ENCODE results near the gene FMO2.

FMO2 gene, protein sequence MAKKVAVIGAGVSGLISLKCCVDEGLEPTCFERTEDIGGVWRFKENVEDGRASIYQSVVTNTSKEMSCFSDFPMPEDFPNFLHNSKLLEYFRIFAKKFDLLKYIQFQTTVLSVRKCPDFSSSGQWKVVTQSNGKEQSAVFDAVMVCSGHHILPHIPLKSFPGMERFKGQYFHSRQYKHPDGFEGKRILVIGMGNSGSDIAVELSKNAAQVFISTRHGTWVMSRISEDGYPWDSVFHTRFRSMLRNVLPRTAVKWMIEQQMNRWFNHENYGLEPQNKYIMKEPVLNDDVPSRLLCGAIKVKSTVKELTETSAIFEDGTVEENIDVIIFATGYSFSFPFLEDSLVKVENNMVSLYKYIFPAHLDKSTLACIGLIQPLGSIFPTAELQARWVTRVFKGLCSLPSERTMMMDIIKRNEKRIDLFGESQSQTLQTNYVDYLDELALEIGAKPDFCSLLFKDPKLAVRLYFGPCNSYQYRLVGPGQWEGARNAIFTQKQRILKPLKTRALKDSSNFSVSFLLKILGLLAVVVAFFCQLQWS

DNA sequence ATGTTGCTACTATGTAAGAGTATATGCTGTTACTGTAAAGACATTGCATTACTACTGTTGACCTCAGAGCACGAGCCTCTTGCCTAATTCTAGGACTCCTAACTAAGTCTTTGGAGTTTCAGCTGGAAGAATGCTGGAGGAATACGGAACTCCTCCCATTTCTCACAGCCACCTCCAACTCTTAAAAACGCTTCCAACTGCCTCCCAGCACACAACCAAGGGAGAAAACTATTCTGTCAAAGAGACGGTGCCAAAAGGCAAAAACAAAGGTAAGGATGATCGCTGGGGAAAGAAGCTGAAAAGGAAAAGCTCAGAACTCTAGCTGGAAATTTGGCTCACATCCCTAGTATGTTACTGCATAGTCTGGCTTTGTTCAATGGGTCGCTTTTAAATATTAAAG, at the start of gene FMO2:
FMO2 (plus strand) TSS at position 210 of the 400 bp plus-strand sequence. CDS start 414 bp downstream, outside the sequence.
- DNase-seq = no peak

DNA sequence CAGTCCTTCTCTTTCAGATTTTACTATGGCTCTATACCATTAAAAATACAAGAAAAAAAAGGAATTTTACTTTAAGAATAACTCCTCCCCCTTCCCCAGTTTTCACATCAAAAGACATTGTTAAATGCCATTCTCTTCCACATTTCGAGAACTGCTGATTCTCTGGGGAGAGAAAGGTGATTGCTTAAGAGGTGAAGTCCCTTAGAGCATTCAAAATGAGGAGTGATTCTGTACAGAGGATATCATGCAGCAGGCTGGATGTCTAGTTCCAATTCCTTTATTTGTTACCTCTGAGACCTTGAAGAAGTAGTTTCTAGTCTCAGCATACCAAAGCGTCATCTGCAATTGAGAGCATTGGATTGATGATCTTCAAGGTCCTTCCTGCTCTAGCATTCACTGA, 47.5 kb upstream of the FMO2 start:
- no peak for DNase-seq

DNA sequence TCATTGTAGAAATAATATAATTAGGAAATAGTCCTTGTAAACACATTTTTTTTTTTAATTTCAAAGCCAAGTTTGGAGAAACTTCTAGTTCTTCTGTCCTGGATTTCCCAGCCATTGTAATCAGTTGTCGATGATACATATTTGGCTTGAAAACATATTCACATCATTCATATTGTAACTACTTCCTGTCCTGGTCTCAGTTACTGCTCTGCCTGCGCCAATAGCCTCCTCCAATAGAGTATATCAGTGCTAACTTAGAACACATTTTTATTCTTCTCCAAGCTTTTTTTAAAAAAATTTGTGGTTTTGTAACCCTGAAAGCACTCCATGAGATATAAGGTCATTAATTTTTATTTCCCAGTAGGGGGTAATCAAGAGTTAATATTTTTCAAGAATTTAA, 46.1 kb upstream of the FMO2 start:
- no peak for DNase-seq

DNA sequence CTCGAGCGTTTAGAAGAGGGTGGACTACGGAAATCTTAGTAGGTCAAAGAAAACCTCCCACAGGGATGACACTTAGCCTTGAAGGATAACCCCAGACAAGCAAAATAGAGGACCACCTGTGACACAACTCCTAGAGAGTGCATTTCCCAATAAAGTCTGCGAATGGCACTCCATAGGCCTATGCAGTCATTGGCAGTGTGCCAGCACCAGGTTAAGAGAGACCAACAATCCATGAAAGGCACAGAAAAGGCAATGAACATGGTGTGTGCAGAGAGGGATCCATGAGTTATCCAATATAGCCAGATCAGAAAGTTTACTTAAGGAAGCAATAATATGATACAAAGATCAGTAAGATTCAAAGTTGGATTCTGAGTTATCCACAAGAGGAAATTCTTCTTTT, 45.2 kb upstream of the FMO2 start:
- DNase-seq = no peak

DNA sequence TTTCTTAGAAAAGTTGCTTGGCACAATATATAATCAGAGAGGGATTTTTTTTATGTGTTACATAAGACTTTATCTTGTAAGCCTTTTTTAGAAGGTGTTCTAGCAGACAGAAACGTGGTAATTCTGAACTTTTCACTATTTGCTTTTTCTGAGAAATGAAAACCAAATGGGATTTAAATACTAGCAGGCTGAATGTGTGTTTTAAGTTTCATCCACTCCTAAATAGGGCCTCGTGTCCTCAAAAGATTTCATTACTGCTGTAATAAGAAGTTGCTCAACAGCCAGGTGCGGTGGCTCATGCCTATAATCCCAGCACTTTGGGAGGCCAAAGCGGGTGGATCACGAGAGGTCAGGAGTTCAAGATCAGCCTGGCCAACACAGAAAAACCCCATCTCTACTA, 44.7 kb upstream of the FMO2 start:
- DNase-seq = no peak

DNA sequence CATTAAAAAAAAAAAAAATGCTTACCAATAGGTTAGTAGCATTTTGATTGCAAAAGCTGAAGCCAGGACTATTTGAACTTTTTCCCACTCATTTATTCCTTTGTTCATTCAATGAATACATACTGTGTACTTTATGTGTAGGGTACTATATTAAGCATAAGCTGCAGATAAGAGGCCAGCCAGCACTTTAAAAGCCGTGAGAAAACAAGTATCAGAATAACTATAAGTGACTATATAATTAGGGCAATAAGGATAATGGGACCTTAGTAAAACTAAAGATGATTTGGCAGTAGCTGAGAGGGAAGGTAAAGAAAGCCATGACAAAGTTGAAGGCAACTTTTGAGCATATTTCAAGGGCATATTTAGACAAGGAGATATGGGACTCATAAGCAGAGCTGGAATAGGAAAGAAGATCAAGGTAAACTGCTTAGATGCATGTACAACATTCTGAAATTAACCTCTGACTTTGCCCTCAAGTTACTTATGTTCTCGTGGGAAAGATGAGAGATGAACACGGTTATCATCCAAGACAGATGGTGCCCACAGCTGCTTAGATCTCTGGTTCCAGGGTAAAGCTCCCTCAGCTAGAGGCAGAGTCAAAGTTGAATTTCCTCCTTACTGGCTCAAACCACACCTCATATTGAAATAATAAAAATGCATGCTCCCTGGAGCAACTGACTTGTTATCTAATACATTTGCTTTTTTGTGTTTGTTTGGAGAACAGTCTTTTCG, 44.0 kb upstream of the FMO2 start:
- DNase-seq = no peak

DNA sequence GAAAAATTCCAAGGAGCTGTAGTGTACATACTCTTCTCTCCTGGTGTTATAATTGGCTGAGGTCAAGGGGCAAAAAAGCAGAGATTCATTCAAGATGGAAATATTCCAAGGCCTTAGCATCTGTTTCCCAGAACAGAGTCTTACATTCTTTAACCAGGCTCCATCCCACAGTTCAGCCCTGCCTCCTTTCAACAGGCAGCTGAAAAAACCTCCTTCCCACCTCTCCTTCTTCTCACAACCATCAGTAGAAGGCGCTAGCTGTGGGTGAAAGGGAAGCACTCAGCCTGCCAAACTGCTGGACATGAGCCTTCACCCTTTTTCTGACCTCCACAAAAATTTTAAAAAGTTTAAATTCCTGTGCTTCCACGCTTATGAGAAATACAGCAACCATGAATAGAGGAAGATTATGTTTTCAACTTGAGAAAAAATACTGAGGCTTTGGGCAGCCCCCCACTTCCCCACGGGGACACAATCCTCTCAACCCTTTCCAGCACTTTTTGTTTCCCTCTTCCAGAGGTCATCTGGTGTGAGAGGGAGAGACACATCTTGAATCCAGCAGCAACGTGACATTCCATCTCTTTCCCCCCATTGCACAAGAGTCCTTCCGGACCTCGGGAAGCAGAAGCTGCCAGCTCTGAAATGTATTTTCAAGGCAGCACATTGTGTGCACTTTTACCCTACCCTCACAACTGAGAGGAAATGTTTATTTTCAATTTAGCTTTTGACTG, 43.2 kb upstream of the FMO2 start:
- no peak for DNase-seq

DNA sequence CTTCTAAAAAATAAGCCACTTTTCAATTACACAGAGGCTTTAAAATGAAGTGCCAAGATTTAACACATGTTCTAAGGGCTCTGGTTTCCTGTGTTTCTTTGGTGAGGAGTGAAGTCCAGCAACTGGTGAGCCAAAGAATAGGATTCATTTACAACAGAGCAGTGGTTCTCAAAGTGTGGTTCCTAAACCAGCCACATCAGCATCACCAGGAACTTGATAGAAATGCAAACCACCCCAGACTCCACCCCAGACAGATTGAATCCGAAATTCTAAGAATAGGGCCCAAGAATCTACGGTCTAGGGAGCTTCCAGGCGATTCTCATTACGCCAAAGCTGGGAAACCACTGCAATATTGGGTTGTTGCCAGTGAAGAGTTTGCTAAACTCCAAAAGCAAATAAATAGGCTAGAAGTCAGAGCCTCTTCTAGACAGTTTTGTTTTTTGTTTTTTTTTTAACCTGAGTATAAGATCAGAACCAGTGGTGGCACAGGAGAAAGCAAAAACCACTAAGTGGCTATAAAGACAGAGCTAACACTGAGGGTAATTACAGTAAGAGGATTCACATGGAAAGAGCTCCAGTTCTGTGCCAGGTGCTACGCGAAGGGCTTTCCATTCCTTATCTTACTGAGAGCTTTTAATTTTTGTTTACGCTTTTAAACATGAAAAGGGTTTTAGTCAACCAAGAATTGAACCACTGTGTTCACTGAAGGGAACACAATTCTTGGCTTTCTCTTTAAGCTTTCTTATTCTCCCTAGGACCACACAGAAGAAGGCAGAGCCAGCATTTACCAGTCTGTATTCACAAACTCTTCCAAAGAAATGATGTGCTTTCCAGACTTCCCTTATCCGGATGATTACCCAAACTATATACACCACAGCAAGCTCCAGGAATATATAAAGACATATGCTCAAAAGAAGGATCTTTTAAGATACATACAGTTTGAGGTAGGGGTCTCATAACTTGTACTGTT, 42.4 kb upstream of the FMO2 start:
- no peak for DNase-seq

DNA sequence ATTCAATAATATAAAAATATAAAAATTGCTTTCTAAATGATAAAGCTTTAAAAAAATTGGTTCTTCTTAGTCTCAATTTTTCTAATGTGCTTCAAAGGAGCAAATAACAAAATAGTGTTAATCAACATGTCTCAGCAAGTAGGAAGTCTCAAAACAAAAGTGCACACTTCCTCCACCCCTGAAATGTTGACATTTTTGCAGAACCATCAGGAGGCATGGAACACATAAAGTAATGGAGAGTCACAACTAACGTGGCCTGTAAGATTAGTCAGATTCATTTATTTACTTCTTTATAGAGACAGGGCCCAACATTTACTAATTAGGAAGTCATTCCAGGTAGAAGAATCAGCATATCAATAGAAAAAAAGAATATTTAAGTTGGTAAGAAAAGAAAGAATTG, 34.9 kb upstream of the FMO2 start:
- no peak for DNase-seq

DNA sequence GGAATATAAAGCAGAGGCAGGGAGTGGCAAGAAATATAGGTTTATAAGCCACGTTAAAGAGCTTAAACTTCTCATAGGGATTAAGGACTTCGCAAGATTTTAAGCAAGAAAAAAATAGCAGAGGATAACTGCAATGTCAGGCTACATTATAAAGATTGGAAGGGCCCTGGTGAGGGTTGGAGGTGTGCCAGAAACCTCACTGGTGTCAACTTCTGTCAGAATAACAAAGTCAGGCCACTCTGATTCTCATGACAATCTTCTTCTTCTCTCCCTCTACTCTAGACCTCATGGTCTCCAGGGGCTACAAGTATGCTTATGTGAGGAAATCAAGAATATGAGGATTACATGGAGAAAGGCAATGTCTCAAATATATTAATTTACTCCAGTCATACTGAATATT, 32.6 kb upstream of the FMO2 start:
- no peak for DNase-seq

DNA sequence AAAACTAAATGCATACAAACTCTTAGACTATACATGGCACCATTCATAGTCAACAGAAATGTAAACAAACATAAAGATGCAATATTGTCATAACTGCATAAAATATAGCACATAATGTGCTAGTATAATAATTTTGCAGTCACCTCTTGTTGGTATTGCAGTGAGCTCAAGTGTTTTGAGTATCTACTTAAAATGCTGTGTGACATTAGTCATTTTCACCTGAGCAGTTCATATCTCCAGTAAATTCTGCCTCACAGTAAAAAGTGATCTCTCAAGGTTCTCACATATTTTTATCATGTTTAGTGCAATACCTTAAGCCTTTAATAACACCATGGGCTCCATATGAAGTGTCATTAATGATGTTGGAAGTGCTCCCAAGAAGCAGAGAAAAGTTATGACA, 29.6 kb upstream of the FMO2 start:
- DNase-seq = no peak

DNA sequence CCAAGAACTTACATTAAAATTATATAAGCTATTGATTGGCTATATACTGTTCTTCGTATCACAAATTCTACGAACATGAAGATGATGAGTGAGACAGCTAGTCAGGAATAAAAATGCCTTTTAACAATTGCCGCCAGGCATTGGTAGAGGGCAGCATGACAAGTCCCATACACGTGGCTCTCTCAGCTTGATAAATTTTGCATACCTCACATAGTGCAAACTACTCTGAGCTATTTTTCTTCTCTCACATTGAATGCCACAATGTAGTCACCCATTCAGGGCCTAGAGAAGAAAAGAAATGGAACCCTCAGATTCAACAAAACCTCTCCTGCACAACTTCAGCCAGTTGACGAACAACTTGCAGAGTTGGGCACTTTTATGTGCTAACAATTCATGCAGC, 27.0 kb upstream of the FMO2 start:
- no peak for DNase-seq

DNA sequence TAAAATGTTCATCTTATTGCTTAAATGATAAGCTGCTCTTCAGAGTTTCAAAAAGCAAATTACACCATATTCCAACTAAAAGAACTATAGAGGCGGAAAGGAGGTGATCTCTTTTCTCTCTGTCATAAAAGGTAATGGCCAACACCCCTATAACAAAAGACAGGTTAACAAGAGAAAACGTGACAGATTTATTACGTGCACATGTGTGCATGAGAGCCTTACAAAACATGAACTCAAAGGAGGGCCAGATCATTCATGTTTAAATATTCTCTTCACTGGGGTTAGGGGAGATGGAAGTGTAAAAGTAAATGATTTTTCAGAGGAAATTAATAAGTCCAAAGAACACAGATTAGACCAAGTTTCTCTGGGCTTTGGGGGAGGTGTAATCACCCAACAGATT, 26.5 kb upstream of the FMO2 start:
- no peak for DNase-seq

DNA sequence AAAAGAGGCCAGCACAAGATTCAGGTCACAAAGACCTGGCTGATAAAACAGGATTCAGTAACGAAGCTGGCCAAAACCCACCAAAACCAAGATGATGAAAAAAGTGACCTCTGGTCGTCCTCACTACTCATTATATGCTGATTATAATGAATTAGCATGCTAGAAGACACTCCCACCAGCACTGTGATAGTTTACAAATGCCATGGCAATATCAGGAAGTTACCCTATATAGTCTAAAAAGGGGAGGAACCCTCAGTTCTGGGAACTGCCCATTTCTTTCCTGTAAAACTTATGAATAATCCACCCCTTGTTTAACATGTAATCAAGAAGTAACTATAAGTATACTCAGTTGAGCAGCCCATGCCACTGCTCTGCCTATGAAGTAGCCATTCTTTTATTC, 26.0 kb upstream of the FMO2 start:
- DNase-seq = no peak

DNA sequence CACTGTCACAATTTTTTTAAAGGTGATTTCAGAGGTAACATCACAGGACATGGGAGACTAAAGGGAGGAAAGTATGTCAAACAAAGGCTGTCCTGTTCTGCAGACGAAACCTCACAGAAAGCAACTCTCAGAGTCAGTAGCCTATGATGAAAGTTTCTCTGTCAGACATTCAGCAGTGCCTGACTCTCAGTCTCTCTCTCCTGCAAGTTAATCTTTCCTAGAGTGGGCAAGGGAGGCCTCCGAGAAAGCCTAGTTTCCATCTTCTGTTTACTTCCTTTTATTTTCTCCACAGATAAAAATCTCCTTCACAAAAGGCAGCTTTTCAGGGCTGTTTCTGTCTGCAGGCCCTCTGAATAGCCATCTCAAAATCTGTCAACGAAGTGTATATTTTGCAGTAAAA, 24.9 kb upstream of the FMO2 start:
- DNase-seq = no peak

DNA sequence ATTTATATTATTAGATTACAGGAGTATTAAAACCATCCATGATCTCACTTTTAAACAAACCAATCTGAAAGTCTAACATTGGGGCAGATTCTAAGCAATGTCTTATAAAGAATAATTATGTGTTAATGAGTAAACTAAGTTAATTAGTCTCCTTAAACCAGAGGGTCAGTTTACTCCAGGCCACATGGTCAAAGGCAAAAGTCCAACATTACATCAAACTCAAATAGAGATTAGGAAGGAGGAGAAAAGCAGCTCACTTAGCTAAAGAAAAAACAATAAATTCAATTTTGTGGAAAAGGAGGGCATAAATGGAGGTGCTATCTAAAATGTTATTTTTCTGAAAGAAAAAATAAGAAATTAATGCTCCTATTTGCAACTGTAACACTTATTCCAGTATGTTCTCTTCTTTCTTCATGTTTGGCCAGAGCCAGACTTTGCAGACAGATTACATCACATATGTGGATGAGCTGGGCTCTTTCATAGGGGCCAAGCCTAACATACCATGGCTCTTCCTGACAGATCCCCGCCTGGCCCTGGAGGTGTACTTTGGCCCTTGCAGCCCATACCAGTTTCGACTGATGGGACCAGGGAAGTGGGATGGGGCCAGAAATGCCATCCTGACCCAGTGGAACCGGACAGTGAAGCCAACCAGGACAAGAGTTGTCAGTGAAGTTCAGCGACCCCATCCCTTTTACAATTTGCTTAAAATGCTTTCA, 24.3 kb upstream of the FMO2 start:
- DNase-seq = no peak

DNA sequence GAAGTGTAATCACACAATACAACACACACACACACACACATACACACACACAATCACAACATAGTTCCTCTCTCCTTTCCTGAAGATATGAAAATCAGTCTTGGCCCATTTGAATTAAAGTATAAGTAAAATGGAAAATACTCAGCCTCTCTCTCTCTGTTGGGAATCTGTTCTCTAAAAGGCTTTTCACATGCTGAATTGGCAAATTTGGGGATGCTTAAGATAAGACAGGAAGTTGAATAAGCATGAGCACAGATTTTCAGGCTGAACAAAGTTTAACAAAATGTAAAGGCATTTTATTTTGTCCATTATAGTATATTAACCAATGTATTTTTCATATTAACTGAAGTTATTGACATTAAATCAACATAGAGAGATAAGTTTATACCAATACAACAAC, 23.7 kb upstream of the FMO2 start:
- DNase-seq = no peak

DNA sequence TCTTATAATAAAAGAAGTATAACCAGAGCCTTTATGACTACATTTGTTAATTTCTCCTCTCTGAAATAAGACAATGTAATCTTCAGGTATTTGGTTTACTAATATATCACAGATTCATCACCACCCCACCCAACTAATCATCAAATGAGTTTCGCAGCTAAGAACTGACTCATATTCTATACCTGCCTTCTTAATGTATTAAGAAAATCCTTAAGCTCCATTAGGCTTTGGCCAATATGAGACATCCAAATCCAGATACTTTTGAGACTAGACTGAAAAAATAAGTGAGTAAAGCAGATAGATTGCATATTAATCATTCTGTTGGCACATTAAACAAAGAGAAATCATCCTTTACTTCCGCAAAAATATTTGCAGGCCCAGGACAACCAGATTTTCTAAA, 18.7 kb upstream of the FMO2 start:
- no peak for DNase-seq

DNA sequence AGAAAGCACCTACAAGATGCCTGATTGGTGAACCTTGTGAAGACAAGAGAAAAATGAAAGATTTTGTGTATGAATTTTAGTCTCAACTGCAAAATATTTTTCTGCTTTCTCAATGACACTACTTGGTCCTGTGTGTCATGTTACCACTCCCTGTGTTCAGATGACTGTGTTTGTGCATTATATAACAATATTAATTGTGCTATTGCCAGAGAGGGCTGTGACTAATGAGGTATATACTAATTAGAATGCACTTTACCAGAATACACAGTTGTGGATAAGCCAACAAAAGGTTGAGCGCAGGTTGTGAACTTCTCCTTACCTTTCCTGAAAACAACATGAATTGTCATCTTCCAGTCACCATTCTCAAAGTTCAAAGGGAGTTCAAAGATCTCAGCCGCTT, 17.3 kb upstream of the FMO2 start:
- DNase-seq = no peak

DNA sequence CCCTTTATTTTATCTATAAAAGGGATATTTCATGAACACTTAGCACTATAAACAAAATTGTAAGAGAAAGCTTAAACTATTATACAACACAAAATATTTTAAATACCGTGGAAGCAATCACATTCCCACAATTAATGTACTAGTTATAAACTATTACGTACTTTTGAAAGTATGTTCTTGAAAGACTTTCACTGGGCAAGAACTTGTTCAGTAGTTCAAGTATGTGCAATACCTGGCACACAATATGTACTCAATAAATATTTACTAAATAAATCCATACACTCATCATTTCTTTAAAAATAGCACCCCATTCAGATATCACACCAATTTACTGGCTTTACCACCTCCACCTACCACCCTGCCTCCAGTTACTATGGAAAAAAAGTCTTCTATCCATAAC, 12.6 kb upstream of the FMO2 start:
- no peak for DNase-seq

DNA sequence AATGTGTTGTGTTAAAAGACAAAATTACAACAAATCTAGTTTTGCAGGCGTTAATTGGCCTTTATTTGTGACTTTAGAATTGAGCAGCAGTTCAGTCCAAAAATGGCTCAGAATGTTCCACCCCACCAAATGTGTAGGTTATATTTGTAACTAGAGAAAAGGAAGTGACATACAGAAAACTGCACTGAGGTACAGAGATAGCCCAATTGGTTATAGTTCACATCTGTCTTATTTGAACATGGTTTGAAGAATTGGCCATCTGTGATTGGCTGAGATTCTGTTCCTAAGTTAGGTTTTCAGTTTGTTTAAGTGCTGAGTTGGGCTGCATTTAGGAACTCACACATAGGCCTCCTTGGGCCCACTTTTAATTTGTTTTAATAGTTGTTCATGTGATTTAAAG, 12.0 kb upstream of the FMO2 start:
- no peak for DNase-seq

All from NCI-H2227 treated with DMSO at 0.1 percent for 48 hours (cell line).